ENCODE results near the gene ATP8A2. TPM values are rescaled to one million over a fixed set of nuclear protein-coding genes. Genes with fewer than 3 reads are reported as not detected.

ATP8A2 gene
- total RNA-seq, 2 experiments from 2014 or later = not detected

DNA sequence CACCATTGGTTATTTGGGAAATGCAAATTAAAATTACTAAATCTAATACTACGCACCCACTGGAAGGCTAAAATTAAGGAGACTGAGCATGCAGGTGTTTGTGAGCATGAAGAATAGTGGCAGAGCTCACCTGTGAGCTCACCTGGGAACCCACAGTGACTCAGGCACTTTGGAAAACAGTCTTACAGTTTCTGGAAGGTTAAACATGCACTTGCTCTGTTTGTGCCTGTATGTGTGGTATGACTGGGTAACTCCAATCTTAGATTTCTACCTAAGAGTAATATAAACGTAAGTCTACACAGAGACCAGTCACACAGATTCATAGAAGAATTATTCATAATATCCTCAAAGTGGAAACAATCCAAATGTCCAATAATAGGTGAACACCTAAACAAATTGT, 318.8 kb downstream of the ATP8A2 start:
- Histone ChIP-seq H3K36me3 (ENCODE audit: insufficient read depth, low read length) (no peaks in the 10 kb centered on the region), H3K4me3 (ENCODE audit: low read depth, low read length, poor library complexity, severe bottlenecking) (no peak overlapping the region), H2AFZ (ENCODE audit: low read length) (no peak overlapping the region), H3K9me2 (ENCODE audit: insufficient read depth, low read length) (no peaks in the 10 kb centered on the region), H3K4me2 (ENCODE audit: low read length) (no peak overlapping the region), H3K4me1 (ENCODE audit: insufficient read depth, low read length, poor library complexity, severe bottlenecking) (no peaks in the 10 kb centered on the region), H3K9me3 (ENCODE audit: low read length) (no peaks in the 10 kb centered on the region), H3K27ac (ENCODE audit: low read depth, low read length, poor library complexity, severe bottlenecking) (no peak overlapping the region), H3K79me2 (ENCODE audit: insufficient read depth, low read depth, low read length) (no peaks in the 10 kb centered on the region), H4K20me1 (ENCODE audit: insufficient read depth, low read length) (no peaks in the 10 kb centered on the region)
- no peak for TF ChIP-seq EZH2phosphoT487 (IDR thresholded peaks at IDR 0.05; ENCODE audit: borderline replicate concordance, low read depth, low read length)
- TF ChIP-seq, protein P1, sequence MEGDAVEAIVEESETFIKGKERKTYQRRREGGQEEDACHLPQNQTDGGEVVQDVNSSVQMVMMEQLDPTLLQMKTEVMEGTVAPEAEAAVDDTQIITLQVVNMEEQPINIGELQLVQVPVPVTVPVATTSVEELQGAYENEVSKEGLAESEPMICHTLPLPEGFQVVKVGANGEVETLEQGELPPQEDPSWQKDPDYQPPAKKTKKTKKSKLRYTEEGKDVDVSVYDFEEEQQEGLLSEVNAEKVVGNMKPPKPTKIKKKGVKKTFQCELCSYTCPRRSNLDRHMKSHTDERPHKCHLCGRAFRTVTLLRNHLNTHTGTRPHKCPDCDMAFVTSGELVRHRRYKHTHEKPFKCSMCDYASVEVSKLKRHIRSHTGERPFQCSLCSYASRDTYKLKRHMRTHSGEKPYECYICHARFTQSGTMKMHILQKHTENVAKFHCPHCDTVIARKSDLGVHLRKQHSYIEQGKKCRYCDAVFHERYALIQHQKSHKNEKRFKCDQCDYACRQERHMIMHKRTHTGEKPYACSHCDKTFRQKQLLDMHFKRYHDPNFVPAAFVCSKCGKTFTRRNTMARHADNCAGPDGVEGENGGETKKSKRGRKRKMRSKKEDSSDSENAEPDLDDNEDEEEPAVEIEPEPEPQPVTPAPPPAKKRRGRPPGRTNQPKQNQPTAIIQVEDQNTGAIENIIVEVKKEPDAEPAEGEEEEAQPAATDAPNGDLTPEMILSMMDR (conservative IDR thresholded peaks at IDR 0.05; ENCODE audit: low read length) = no peak
- CTCF ChIA-PET (ENCODE audit: unreplicated experiment) = no interaction called here
- BruUV-seq (replicated peaks) = no TSS peak
- POLR2A ChIA-PET = interaction anchor here (0.6 kb wide), 1 partner anchor 226 kb away, joined by 3 read pairs; no protein-coding TSS in a partner anchor
- intact Hi-C loops (cut with micrococcal nuclease; ENCODE audit: unreplicated experiment) = no loop called here
- no peak for DNase-seq (ENCODE audit: low spot score)

DNA sequence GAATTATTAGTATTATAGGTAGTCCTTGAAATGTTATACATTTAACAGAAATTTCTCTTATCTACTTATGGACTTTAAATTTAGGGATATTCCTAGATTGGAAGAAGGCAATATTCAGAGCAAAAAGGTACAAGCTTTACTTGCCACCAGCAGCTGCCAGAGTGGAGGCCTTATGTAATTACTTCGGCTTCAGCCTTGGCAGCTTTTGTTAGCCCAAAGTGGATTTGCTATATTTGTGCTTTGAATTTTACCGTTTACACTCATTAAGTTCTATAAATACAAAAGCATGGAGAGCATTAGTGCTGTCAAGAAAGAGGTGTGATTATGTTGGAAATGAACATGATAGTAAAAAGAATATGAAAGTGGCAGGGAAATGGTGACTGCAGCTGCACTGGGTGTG, 319.9 kb downstream of the ATP8A2 start:
- no peak overlapping the region for H2AFZ ChIP-seq (ENCODE audit: low read length)
- no peaks in the 10 kb centered on the region for H3K79me2 ChIP-seq (ENCODE audit: insufficient read depth, low read depth, low read length)
- TF ChIP-seq, protein P1 (conservative IDR thresholded peaks at IDR 0.05; ENCODE audit: low read length) = no peak
- no peak for TF ChIP-seq EZH2phosphoT487 (IDR thresholded peaks at IDR 0.05; ENCODE audit: borderline replicate concordance, low read depth, low read length)
- ChIA-PET CTCF (ENCODE audit: unreplicated experiment) (no interaction called here), POLR2A (no interaction called here)
- BruUV-seq (replicated peaks) = no TSS peak
- H3K4me3 ChIP-seq (ENCODE audit: low read depth, low read length, poor library complexity, severe bottlenecking) = no peak overlapping the region
- H3K36me3 ChIP-seq (ENCODE audit: insufficient read depth, low read length) = no peaks in the 10 kb centered on the region
- no peaks in the 10 kb centered on the region for H3K9me2 ChIP-seq (ENCODE audit: insufficient read depth, low read length)
- no peaks in the 10 kb centered on the region for H3K9me3 ChIP-seq (ENCODE audit: low read length)
- no peak overlapping the region for H3K4me2 ChIP-seq (ENCODE audit: low read length)
- no peaks in the 10 kb centered on the region for H3K4me1 ChIP-seq (ENCODE audit: insufficient read depth, low read length, poor library complexity, severe bottlenecking)
- H4K20me1 ChIP-seq (ENCODE audit: insufficient read depth, low read length) = no peaks in the 10 kb centered on the region
- DNase-seq (ENCODE audit: low spot score) = no peak
- intact Hi-C loops (cut with micrococcal nuclease; ENCODE audit: unreplicated experiment) = no loop called here
- H3K27ac ChIP-seq (ENCODE audit: low read depth, low read length, poor library complexity, severe bottlenecking) = no peak overlapping the region

DNA sequence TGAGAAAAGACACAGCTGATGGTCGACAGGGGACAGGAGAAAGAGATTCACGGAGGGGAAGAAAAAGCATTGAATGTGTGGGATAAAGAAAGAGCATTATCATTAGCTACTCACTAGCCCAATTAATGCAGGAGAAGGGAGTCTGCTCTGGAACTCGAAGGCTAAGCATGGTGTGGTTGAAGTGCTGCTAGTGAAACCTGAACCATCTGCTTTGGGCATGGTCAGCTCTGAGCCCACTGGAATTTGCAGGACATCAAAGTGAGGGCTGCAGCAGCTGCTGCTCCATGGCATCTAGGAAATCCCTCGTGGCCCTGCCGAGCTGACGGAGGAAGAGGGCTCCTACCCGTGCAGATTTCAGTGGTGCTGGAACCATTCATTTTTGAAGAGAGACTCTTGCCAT, 320.3 kb downstream of the ATP8A2 start:
- no peaks in the 10 kb centered on the region for H4K20me1 ChIP-seq (ENCODE audit: insufficient read depth, low read length)
- no peaks in the 10 kb centered on the region for H3K36me3 ChIP-seq (ENCODE audit: insufficient read depth, low read length)
- H2AFZ ChIP-seq (ENCODE audit: low read length) = no peak overlapping the region
- H3K4me1 ChIP-seq (ENCODE audit: insufficient read depth, low read length, poor library complexity, severe bottlenecking) = no peaks in the 10 kb centered on the region
- POLR2A ChIA-PET = no interaction called here
- no peaks in the 10 kb centered on the region for H3K9me3 ChIP-seq (ENCODE audit: low read length)
- no TSS peak for BruUV-seq (replicated peaks)
- DNase-seq (ENCODE audit: low spot score) = no peak
- no peaks in the 10 kb centered on the region for H3K79me2 ChIP-seq (ENCODE audit: insufficient read depth, low read depth, low read length)
- no peak for TF ChIP-seq EZH2phosphoT487 (IDR thresholded peaks at IDR 0.05; ENCODE audit: borderline replicate concordance, low read depth, low read length)
- TF ChIP-seq, protein P1 (conservative IDR thresholded peaks at IDR 0.05; ENCODE audit: low read length) = no peak
- intact Hi-C loops (cut with micrococcal nuclease; ENCODE audit: unreplicated experiment) = no loop called here
- CTCF ChIA-PET (ENCODE audit: unreplicated experiment) = no interaction called here
- H3K9me2 ChIP-seq (ENCODE audit: insufficient read depth, low read length) = no peaks in the 10 kb centered on the region
- no peak overlapping the region for H3K27ac ChIP-seq (ENCODE audit: low read depth, low read length, poor library complexity, severe bottlenecking)
- no peak overlapping the region for H3K4me3 ChIP-seq (ENCODE audit: low read depth, low read length, poor library complexity, severe bottlenecking)
- no peak overlapping the region for H3K4me2 ChIP-seq (ENCODE audit: low read length)

Measured in OCI-LY7 (cell line).